ENCODE data around the gene NBPF14. TPM values are rescaled to one million over a fixed set of nuclear protein-coding genes. Genes with fewer than 3 reads are reported as not detected.
"Not testable (repeated sequence)": the region's sequence is repeated elsewhere in the genome, so short reads cannot be mapped to it uniquely, and the experiment has no call there.

NBPF14 gene
- total RNA-seq, 1 donor from 2014 or later: 25.7 TPM

DNA sequence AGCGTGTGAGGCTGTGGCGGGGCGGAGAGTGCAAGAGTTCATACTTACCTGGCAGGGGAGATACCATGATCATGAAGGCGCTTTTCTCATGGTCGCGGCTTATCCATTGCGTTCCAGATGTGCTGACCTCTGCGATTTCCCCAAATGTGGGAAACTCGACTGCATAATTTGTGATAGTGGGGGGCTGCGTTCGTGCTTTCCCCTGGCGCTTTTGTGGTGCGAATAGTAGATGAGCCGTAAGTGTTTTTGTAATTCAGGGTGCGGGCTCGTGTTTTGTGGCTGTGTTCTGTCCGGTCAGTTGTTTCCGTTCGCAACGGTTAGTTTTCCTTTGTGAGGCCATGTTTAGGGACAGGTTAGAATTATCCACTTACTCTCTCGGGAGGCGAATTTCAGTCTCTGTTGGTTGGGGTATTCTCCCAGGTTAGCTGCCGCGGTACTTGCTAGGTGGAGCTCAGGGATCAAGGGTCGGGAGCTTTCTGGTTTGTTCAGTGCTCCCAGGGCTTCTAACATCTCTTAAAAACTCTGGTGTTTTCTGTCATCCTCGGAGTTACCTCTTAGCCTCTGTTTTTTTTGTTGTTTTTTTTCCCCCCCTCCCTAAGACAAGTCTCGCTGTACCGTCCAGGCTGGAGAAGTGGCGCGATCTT is 73.1 kb downstream of the NBPF14 start:
- not testable (repeated sequence) for H3K4me1 Mint-ChIP-seq (ENCODE audit: unreplicated experiment)

GRCh38 chr1:148522072-148522471 is 73.7 kb downstream of the NBPF14 start:
- H3K4me1 Mint-ChIP-seq (ENCODE audit: unreplicated experiment); H3K9me3 Mint-ChIP-seq; H3K36me3 Mint-ChIP-seq; H3K27me3 Mint-ChIP-seq: not testable (repeated sequence)
- DNase-seq (ENCODE audit: extremely low spot score, unreplicated experiment): peak; percentile 83
- H3K27ac Mint-ChIP-seq: peak overlapping the region; percentile 100
- peak overlapping the region; percentile 94 for H3K4me3 Mint-ChIP-seq

More for the DNA sequence above, 73.1 kb downstream of the NBPF14 start:
- H3K9me3 Mint-ChIP-seq, H3K36me3 Mint-ChIP-seq, H3K27me3 Mint-ChIP-seq: not testable (repeated sequence)
- peak; percentile 79 for DNase-seq (ENCODE audit: extremely low spot score, unreplicated experiment)
- Mint-ChIP-seq H3K4me3 (peak overlapping the region; percentile 94), H3K27ac (peak overlapping the region; percentile 100)

DNA sequence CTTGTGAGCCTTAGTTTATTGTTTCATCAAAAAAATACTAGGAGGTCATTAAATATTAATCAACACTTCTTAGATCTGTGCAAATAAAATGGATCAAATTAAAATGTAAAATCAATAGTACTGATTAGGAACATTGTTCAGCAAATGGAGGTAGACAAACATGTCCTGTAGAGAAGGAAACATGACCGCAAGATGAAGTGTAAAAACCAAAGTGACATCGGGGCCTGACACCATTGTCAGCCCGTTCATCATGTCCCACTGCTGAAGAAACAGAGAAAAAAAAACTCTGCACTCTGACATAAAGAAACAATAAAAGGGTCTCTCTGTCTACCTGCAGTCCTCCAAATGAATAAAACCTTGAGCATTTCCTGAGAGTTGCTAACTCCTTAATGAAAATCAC is 81.5 kb downstream of the NBPF14 start:
- H3K27me3 Mint-ChIP-seq; H3K27ac Mint-ChIP-seq; H3K4me1 Mint-ChIP-seq (ENCODE audit: unreplicated experiment); H3K36me3 Mint-ChIP-seq; H3K4me3 Mint-ChIP-seq; H3K9me3 Mint-ChIP-seq; DNase-seq (ENCODE audit: extremely low spot score, unreplicated experiment): not testable (repeated sequence)

GRCh38 chr1:148512571-148513184 is 83.1 kb downstream of the NBPF14 start:
- not testable (repeated sequence) for H3K4me3 Mint-ChIP-seq; DNase-seq (ENCODE audit: extremely low spot score, unreplicated experiment); H3K36me3 Mint-ChIP-seq; H3K4me1 Mint-ChIP-seq (ENCODE audit: unreplicated experiment); H3K27ac Mint-ChIP-seq; H3K9me3 Mint-ChIP-seq; H3K27me3 Mint-ChIP-seq

DNA sequence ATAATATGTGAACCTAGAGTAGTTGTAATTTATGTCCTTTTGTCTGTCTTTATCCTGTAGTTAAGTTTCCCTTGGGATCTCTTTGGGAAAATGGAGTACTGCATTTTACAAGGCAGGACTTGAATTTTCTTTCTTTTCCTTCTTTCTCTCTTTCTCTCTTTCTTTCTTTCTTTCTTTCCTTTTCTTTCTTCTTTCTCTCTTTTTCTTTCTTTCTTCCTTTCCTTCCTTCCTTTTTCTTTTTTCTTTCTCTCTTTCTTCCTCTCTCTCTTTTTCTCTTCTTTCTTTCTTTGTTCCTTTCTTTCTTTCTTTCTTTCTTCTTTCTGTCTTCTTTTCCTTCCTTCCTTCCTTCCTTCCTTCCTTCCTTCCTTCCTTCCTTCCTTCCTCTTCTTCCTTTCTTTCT is 101.9 kb downstream of the NBPF14 start:
- not testable (repeated sequence) for H3K4me1 Mint-ChIP-seq (ENCODE audit: unreplicated experiment); H3K36me3 Mint-ChIP-seq; H3K9me3 Mint-ChIP-seq; H3K27me3 Mint-ChIP-seq; DNase-seq (ENCODE audit: extremely low spot score, unreplicated experiment); H3K4me3 Mint-ChIP-seq; H3K27ac Mint-ChIP-seq

- not testable (repeated sequence) for H3K4me1 Mint-ChIP-seq (ENCODE audit: unreplicated experiment); H3K36me3 Mint-ChIP-seq; H3K27ac Mint-ChIP-seq; DNase-seq (ENCODE audit: extremely low spot score, unreplicated experiment); H3K27me3 Mint-ChIP-seq; H3K4me3 Mint-ChIP-seq; H3K9me3 Mint-ChIP-seq
These were observed 112.8 kb downstream of the NBPF14 start, which contains the start of gene PPIAL4G for GRCh38 chr1:148483029-148483428. Gene PPIAL4G (minus strand): TSS chr1:148483302. CDS start chr1:148483252, 50 bp downstream.

Other genes starting within 250 kb of the NBPF14 start
- gene PPIAL4G, start 112.7 kb downstream of the NBPF14 start, total RNA-seq (ENCODE audit: low replicate concordance): not detected in 2 replicates
- gene NUDT4B, start 152.8 kb upstream of the NBPF14 start, total RNA-seq (ENCODE audit: low replicate concordance): 1.3 TPM in 1 of 2 replicates, not detected in the other
- 42.8 and 52.2 TPM in 2 replicates for gene PDE4DIP, start 248.4 kb upstream of the NBPF14 start, total RNA-seq (ENCODE audit: low replicate concordance)

Data from type B pancreatic cell (in vitro differentiated cells).